K562 (cell line): Measurements from ENCODE around the gene LLCFC1.

ENCODE experiments used
- CEBPB ChIP-seq: fragments of 450-650 bp; IDR thresholded peaks from 2 replicates; pipeline ENCODE4 v1.6.1; 2016; ENCODE audit warnings: missing genetic modification characterization, missing compliant biosample characterization
- FOXP1 ChIP-seq: sonication (generic); formaldehyde crosslinking; IDR thresholded peaks from 2 replicates; pipeline ENCODE4 v1.8.0; 2022; ENCODE audit warnings: mild to moderate bottlenecking, missing genetic modification reagents
- JUNB ChIP-seq: fragments of 450-650 bp; formaldehyde crosslinking; conservative IDR thresholded peaks from 2 replicates; pipeline ENCODE4 v1.4.0; 2020; ENCODE audit warnings: mild to moderate bottlenecking
- NFYB ChIP-seq: IDR thresholded peaks from 2 replicates; pipeline ENCODE4 v1.6.1; 2011; ENCODE audit warnings: mild to moderate bottlenecking, moderate library complexity; ENCODE audit not compliant: insufficient read length; ENCODE audit errors: extremely low read depth
- RUNX1 ChIP-seq: sonication (generic); IDR thresholded peaks from 2 replicates; pipeline ENCODE4 v1.6.1; 2016; ENCODE audit warnings: antibody characterized with exemption, low read depth
- TCF7L2 ChIP-seq: fragments of 150-350 bp; IDR thresholded peaks from 2 replicates; pipeline ENCODE4 v1.6.1; 2016; ENCODE audit warnings: low read depth, mild to moderate bottlenecking, low read length, moderate library complexity
- TF ChIP-seq, protein P1 (sequence below), 3 experiments: IDR thresholded peaks in 2 of 3; conservative IDR thresholded peaks in 1 of 3; 2 replicates each; pipeline ENCODE4 v1.5.1; 2011 to 2012; ENCODE audit warnings: low read length in 3 of 3, mild to moderate bottlenecking in 3 of 3, control low read depth in 2 of 3, improper control_type of control experiment in 1 of 3, inconsistent platforms in 1 of 3, low read depth in 1 of 3, mixed read lengths in 1 of 3, moderate library complexity in 1 of 3; ENCODE audit not compliant: insufficient read depth in 2 of 3
- TF ChIP-seq, protein P2 (sequence below): fragments of 450-650 bp; IDR thresholded peaks from 2 replicates; pipeline ENCODE4 v1.6.1; 2016; ENCODE audit warnings: borderline replicate concordance

DNA sequence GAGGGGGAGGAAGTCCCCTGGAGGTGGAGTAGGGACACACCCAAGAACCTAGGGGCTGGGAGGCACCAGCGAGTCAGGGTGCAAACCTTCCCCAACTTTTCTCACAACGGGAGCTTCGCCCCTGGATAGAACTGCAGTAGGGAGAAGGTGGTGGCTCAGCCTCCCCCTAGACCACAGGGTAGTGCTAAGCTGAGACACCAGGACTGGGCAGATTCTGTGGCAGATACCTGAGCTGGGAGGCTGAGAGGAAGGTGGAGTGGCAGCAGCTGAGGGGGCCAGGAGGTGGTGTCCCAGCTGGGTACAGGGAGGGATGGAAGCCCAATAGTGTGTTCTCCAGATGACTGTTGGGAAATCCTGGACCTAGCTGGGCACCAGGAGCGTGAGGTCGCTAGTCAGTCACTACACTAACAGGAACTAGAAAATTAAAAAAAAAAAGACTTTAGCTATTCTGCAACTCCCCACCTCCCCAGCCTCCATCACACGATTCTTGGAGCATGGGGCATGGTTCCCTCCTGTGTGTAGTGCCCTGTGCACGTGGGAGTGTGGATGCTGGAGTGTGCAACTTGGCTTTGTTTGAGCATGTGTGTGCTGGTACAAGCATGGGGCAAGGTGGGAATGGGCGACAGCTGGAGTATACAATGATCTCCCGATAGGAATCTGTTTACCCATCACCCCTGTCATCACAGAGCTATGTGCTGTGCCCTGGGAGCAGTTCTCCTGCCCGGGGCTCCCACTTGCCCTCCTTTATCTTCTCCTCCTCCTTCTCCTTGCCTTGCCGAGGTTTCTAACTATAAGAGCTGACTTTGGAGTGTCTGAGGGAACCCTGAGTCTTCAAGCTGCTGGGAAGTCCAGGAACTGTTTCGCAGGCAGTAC, 44.9 kb upstream of the LLCFC1 start:
- no peak for TF ChIP-seq CEBPB (tag)
- no peak for TF ChIP-seq RUNX1
- TF ChIP-seq, protein P1, sequence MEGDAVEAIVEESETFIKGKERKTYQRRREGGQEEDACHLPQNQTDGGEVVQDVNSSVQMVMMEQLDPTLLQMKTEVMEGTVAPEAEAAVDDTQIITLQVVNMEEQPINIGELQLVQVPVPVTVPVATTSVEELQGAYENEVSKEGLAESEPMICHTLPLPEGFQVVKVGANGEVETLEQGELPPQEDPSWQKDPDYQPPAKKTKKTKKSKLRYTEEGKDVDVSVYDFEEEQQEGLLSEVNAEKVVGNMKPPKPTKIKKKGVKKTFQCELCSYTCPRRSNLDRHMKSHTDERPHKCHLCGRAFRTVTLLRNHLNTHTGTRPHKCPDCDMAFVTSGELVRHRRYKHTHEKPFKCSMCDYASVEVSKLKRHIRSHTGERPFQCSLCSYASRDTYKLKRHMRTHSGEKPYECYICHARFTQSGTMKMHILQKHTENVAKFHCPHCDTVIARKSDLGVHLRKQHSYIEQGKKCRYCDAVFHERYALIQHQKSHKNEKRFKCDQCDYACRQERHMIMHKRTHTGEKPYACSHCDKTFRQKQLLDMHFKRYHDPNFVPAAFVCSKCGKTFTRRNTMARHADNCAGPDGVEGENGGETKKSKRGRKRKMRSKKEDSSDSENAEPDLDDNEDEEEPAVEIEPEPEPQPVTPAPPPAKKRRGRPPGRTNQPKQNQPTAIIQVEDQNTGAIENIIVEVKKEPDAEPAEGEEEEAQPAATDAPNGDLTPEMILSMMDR (IDR thresholded peaks at IDR 0.05 in 2 of 3, conservative IDR thresholded peaks at IDR 0.05 in 1 of 3; ENCODE audit: insufficient read depth in 2 of 3, low read depth in 1 of 3, low read length in 3 of 3) = no peak
- no peak for TF ChIP-seq FOXP1
- TF ChIP-seq JUNB (CRISPR knock-in tag) = no peak
- TF ChIP-seq NFYB = no peak
- TF ChIP-seq TCF7L2 = no peak
- TF ChIP-seq, protein P2, sequence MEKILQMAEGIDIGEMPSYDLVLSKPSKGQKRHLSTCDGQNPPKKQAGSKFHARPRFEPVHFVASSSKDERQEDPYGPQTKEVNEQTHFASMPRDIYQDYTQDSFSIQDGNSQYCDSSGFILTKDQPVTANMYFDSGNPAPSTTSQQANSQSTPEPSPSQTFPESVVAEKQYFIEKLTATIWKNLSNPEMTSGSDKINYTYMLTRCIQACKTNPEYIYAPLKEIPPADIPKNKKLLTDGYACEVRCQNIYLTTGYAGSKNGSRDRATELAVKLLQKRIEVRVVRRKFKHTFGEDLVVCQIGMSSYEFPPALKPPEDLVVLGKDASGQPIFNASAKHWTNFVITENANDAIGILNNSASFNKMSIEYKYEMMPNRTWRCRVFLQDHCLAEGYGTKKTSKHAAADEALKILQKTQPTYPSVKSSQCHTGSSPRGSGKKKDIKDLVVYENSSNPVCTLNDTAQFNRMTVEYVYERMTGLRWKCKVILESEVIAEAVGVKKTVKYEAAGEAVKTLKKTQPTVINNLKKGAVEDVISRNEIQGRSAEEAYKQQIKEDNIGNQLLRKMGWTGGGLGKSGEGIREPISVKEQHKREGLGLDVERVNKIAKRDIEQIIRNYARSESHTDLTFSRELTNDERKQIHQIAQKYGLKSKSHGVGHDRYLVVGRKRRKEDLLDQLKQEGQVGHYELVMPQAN = no peak
